ENCODE measurements around the gene DGCR6L.
"Not testable (repeated sequence)": the region's sequence is repeated elsewhere in the genome, so short reads cannot be mapped to it uniquely, and the experiment has no call there.

DGCR6L gene

DNA sequence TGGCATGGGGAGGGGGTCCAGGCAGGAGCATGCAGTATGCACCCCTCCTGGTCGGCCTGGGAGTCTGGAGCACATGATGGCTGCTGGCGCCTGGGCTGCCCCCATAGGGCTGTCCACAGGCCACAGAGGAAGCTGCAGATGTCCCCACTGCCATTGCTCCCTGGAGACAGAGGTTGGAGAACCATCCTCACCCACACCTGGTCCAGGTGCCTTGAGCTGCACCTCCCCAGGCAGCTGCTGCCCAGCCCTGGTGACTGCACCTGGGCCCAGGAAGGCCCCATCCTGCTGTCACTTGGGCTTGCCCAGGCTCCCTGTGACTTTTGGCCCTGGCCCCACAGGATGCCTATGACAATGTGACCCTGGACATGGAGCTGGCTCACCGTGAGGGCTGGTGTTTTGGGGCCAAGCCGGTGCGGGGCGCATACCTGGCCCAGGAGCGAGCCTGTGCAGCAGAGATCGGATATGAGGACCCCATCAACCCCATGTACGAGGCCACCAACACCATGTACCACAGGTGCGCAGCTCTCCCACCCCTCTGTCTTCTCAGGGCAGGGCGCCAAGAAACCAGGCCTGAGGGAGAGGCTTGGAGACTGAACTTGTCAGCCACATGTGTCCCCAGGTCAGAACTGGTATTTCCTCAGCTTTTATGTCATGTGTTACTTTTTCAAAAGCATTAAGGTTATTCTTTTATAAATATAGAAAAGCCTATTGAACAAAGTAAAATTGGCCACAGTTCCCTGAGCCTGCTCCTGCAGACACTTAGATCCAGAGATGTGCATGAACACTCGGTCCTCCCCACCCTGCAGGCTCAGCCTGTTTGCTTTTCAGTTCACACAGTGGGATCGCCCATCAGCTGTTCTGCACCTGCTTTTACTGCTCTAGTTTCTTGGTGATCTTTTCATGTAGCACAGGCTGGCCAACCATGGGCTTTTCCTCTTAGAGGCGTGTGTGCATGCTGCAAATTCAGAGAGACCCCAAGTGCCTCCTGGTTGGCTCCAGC, 12.1 kb downstream of the DGCR6L start:
- not testable (repeated sequence) for H3K9ac ChIP-seq (ENCODE audit: low read depth, low read length); H3K4me1 ChIP-seq (ENCODE audit: insufficient read depth, low read length); H3K36me3 ChIP-seq (ENCODE audit: insufficient read depth, low read length); H3K9me3 ChIP-seq (ENCODE audit: control insufficient read depth, insufficient read depth, low read length)

DNA sequence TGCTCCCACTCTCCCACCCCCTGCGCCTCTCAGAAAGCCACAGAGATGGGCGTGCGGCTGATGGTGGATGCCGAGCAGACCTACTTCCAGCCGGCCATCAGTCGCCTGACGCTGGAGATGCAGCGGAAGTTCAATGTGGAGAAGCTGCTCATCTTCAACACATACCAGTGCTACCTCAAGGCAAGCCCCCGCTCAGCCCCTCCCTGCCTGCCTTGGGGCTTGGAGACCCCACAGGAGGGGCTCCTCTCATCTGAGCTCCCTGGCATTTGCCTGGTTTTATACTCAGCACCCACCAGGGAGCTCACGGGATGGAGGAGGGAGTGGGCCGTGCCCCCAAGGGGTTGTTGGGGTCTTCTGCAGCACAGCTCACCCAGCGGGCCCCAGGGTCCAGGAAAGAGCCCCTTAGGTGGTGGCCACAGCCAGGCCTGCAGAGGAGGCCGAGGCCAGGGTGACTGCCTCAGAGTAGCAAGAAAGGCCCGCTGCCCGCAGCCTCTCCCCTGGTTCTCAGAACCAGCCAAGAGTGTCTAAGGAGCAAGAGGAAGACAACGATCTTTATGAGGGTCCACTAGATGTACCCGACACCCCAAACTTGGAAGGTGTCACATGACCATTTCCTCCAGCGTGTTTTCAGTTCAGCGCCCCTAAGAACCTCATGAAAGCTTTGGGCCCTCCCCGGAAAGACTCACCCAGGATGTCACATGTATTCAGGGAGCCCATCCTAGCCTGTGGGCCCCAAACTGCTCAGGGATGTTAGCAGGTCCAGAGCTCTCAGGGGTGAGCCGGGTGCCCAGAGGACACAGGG, 13.0 kb downstream of the DGCR6L start:
- H3K9me3 ChIP-seq (ENCODE audit: control insufficient read depth, insufficient read depth, low read length); H3K4me1 ChIP-seq (ENCODE audit: insufficient read depth, low read length); H3K36me3 ChIP-seq (ENCODE audit: insufficient read depth, low read length); H3K9ac ChIP-seq (ENCODE audit: low read depth, low read length): not testable (repeated sequence)

DNA sequence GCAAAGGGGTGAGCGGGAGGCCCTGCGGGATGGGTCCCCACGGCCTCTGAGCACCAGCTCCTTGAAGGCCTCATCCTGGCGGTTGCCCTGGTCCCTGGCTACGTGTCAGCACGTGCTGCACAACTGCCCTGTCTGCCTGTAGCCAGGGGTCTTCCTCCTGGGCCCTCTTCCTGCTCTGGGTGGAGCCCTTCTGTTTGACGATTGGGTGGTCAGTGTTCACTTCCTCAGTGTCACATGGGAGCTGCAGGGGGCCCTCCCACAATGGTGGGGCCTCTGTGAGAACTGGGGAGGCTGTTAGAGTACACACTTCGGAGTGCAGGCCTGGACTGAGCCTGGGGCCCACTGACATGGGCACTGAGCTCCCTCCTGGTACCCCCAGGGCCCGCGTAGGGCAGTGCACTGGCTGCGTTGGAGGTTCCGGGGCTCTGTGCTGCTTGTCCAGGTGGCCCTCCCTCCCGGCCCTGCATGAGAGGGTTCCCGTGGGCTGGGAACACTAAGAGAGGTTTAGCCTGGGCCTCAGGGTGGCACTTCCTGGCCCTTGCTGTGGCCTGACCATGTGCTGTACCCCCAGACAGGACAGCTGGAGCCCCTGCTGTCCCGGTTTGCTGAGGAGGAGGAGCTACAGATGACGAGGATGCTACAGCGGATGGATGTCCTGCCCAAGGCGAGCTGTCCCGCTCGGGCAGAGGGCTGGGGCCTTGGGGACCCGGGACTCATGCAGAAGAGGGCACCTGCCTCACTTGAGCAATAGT, 13.8 kb downstream of the DGCR6L start:
- Histone ChIP-seq H3K36me3 (ENCODE audit: insufficient read depth, low read length) (no peaks in the 10 kb centered on the region), H3K9ac (ENCODE audit: low read depth, low read length) (no peak overlapping the region), H3K4me1 (ENCODE audit: insufficient read depth, low read length) (no peaks in the 10 kb centered on the region), H3K9me3 (ENCODE audit: control insufficient read depth, insufficient read depth, low read length) (no peaks in the 10 kb centered on the region)

DNA sequence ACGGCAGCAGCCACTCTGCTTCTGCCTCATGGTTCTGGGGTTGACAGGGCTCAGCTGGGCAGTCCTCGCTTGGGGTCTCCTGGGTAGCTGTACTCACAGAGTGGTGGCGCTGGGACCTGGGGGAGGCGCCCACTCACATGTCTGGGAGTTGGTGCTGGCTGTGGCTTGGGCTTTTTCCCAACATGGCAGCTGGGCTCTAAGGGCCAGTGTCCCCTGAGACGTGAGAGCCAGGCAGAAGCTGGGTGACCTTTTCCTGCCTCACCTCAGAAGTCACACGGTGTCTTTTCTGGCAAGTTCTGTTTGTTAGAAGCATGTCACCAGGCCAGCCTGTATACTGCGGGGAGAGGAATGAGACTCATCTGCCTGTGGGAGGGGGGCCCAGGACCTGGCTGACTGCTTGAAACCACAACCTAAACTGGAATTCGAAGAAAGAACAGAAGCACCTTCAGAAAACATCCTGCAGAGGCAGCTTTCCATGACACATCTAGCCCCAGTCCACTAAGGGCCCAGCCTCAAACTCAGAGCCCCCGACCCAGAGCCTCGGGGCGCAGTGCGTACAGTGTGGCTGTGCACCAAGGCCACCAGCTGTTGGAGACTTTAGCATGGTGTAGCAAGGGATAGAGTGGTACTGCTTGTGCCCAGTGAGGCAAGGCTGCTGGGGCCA, 14.5 kb downstream of the DGCR6L start:
- not testable (repeated sequence) for H3K36me3 ChIP-seq (ENCODE audit: insufficient read depth, low read length); H3K4me1 ChIP-seq (ENCODE audit: insufficient read depth, low read length); H3K9me3 ChIP-seq (ENCODE audit: control insufficient read depth, insufficient read depth, low read length); H3K9ac ChIP-seq (ENCODE audit: low read depth, low read length)

DNA sequence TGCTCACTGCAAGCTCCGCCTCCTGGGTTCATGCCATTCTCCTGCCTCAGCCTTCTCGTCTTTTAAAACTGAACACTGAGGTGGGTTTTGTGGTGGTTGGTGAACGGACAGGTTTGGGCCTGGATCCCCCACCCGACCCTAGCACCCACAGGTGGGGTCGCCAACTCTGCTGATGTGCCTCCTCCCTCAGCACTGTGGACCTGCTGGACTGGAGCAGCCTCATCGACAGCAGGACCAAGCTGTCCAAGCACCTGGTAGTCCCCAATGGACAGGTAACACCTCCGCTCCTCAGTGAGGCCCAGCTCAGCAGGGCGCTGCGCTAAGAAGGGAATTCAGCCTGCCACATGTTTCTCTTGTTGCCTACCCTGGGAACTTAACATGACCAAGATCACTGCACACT, 15.2 kb downstream of the DGCR6L start:
- Histone ChIP-seq H3K9ac (ENCODE audit: low read depth, low read length) (no peak overlapping the region), H3K36me3 (ENCODE audit: insufficient read depth, low read length) (no peaks in the 10 kb centered on the region), H3K9me3 (ENCODE audit: control insufficient read depth, insufficient read depth, low read length) (no peaks in the 10 kb centered on the region), H3K4me1 (ENCODE audit: insufficient read depth, low read length) (no peaks in the 10 kb centered on the region)

DNA sequence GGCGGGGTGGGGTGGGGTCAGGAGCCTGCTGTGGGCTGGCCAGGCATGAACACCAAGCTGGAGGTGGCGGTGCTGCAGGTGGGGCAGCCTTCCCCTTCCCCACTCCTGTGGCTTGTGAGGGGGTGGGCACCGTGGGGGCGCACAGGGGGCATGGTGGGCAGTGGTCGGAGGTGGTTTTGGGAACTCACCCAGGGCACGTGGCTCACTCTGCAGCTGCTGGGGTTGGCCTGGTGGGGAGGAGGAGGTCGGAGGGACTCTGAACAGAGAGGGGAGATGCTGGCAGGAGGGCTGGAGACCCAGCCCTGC, 16.7 kb downstream of the DGCR6L start:
- H3K4me1 ChIP-seq (ENCODE audit: insufficient read depth, low read length); H3K36me3 ChIP-seq (ENCODE audit: insufficient read depth, low read length); H3K9me3 ChIP-seq (ENCODE audit: control insufficient read depth, insufficient read depth, low read length); H3K9ac ChIP-seq (ENCODE audit: low read depth, low read length): not testable (repeated sequence)

DNA sequence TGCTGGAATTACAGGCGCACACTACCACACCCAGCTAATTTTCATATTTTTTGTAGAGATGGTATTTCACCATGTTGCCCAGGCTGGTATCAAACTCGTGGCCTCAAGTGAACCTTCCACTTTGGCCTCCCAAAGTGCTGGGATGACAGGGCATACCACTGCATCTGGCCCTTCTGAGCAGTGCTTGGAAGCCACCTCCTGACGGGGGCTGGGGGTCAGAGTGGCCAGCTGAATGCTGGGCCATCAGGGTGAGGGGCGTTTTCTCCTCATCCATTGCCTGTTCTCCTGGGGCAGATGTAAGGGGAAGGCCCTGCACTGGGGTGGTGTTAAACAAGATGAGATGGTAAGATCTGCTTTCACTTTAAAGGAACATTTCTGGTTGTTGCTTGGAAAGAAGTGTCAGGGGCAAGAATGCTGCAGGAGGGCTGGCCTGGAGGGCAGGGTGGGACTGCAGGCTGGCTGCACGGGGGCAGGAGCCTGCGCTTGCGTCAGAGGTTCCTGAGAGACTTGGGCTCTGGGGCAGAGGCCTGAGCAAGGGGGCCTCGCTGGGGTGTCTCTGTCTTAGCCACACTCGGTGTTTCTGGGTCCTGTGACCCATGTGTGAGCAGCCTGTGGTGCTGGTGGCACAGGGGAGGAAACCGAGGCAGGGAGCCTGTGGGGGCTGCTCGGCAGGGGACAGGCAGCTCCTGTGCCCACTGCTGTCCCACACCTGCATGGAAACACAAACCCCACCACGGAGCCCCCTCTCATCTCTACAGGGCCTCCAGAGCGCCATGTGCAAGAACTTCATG, 17.2 kb downstream of the DGCR6L start:
- no peak overlapping the region for H3K9ac ChIP-seq (ENCODE audit: low read depth, low read length)

DNA sequence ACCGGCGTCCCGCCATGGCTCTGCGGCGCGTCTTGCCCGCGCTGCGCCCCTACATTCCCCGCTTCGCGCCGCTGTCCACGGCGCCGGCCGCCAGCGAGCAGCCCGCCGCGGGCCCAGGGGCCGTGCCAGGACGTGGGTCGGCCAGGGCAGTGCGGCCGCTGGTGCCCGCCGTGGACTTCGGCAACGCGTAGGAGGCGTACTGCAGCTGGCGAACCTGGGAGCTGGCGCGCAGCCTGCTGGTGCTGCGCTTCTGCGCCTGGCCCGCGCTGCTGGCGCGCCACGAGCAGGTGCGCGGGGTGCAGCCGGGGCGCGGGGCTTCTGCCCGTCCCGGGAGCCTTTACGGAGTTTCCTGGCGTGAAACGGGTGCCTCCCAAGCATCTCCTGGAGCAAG, 20.1 kb downstream of the DGCR6L start:
- Histone ChIP-seq H3K9me3 (ENCODE audit: control insufficient read depth, insufficient read depth, low read length) (no peaks in the 10 kb centered on the region), H3K9ac (ENCODE audit: low read depth, low read length) (peak overlapping the region; percentile 48; the same call in 1 of the 2 replicates), H3K4me1 (ENCODE audit: insufficient read depth, low read length) (no peaks in the 10 kb centered on the region), H3K36me3 (ENCODE audit: insufficient read depth, low read length) (no peaks in the 10 kb centered on the region)

More for the DNA sequence above, 17.2 kb downstream of the DGCR6L start:
- H3K36me3 ChIP-seq (ENCODE audit: insufficient read depth, low read length): no peaks in the 10 kb centered on the region
- H3K4me1 ChIP-seq (ENCODE audit: insufficient read depth, low read length): no peaks in the 10 kb centered on the region
- no peaks in the 10 kb centered on the region for H3K9me3 ChIP-seq (ENCODE audit: control insufficient read depth, insufficient read depth, low read length)

DNA sequence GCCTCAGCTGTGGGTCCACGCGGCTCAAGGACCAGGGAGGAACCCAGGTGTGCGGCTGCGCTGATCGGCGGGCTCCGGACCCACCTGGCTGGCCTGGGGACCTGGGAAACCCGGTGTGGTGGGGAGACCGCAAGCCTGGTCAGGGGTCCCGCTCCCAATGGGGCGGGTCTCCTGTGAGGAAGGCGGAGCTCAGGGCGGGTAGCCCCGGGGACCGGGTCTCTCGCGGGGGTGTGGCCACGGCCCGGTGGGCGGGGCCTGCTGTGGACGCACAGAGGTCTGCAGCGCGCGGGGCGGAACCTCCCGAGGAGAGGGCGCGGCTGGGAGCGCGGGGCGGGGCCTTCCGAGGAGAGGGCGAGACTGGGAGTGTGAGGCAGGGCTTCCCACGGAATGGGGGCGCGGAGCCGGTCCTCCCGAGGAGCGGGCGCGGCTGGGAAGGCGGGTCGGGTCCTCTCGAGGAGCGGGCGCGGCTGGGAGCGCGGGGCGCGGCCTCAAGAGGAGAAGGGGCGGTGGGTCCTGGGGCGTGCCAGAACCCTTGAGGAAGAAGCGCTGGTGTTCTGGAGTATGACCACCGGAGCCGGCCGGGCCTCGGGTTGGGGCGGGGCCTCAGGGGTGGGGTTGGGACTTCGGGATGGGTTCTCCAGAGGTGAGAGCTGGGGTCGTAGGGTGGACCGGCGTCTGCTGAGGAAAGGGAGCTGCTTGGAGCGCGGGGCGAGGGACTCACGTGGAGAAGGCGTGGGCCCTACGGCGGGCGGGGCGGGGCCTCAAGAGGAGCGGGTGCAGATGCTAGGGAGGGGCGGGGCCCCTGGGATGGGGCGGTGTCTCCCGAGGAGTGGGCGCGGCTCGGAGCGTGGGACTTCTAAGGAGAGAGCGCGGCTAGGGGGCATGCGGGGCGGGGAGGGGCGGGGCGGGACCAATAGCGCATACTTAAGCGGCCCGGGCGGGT, 20.8 kb downstream of the DGCR6L start:
- peak overlapping the region; percentile 68 for H3K9ac ChIP-seq (ENCODE audit: low read depth, low read length)
- no peaks in the 10 kb centered on the region for H3K9me3 ChIP-seq (ENCODE audit: control insufficient read depth, insufficient read depth, low read length)
- H3K36me3 ChIP-seq (ENCODE audit: insufficient read depth, low read length): no peaks in the 10 kb centered on the region
- H3K4me1 ChIP-seq (ENCODE audit: insufficient read depth, low read length): no peaks in the 10 kb centered on the region

DNA sequence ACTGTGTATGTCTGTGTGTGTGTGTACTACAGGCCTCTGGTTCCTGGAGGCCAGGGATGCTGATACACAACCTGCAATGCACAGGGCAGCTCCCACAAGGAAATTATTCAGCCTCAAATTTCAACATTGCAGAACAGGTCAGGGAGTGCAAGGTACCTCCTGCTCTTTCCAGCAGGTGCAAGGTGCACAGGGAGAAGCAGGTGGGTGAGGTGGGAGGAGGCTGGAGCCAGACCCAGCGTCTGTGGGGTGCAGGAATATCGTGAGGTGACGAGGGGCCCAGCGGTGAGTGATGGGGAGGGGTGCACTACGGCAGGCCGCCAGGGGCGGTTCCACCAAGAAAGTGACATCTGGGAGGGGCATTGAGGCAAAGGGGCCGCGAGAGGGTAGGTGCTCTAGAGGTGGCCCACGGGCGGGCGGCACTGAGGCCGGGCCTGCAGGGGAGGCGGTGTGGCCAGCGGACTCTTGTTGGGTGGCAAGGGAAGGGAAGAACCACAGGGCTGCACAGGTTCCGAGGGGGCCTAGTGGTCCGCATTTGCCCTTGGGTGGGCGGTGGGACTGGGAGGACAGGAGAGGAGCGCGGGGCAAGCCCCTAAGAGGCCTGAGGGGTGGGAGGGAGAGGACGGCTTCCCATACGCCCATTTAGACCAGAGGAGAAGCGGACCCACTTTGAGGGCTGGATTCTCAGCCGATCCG, 21.6 kb downstream of the DGCR6L start:
- Histone ChIP-seq H3K4me1 (ENCODE audit: insufficient read depth, low read length) (no peaks in the 10 kb centered on the region), H3K36me3 (ENCODE audit: insufficient read depth, low read length) (no peaks in the 10 kb centered on the region), H3K9ac (ENCODE audit: low read depth, low read length) (peak overlapping the region; percentile 68), H3K9me3 (ENCODE audit: control insufficient read depth, insufficient read depth, low read length) (no peaks in the 10 kb centered on the region)

DNA sequence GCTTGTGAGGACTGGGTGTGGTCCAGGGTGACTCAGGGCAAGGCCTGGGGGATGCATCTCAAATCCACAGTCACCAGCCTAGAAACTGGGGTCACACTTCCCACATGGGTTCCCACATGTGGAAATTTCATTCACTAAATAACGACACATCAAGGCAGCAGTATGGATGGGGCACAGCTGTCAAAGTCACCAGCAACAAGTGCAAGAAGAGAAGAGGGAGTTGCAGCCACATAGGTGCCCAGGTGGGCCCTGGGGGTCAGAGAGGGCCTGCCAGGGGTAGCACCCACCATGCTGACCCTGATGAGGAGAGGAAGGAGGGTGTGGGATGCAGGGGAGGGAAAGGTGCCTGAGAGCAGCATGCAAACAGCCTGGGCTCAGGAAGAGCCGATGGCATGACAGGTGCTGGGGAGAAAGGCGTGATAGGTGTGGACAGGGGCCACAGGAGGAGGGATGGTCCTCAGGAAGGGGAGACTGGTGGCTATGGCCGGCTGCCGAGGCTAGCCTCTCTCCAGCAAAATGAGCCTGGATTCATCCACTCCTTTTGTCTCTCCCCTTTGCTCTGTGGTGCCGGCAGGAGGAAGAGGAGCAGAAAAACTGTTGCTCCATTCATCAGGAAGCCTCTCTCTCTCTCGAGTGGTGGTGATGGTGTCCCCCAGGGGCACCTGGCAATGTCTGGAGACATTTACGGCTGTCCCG, 22.3 kb downstream of the DGCR6L start:
- Histone ChIP-seq H3K9ac (ENCODE audit: low read depth, low read length) (no peak overlapping the region), H3K4me1 (ENCODE audit: insufficient read depth, low read length) (no peaks in the 10 kb centered on the region), H3K9me3 (ENCODE audit: control insufficient read depth, insufficient read depth, low read length) (no peaks in the 10 kb centered on the region), H3K36me3 (ENCODE audit: insufficient read depth, low read length) (no peaks in the 10 kb centered on the region)

DNA sequence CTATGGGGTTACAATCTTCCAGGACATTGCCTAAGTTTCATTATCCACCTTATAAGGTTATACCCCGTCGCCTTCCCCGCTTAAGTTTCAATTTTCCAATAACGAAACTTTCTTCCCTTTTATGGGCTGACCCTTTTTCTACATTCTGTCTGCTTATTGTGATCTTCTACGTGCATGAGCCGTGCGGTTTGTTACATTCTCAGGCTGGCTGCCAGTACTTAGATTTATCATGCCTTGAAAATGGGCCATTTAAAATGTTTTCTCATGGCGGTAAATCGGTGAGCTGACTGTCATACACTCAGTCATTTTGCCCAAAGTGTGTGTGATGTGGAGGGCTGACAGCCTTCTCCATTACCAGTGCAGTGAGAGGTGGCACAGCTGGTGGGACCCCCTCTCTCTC, 23.3 kb downstream of the DGCR6L start:
- Histone ChIP-seq H3K4me1 (ENCODE audit: insufficient read depth, low read length) (no peaks in the 10 kb centered on the region), H3K9ac (ENCODE audit: low read depth, low read length) (no peak overlapping the region), H3K9me3 (ENCODE audit: control insufficient read depth, insufficient read depth, low read length) (no peaks in the 10 kb centered on the region), H3K36me3 (ENCODE audit: insufficient read depth, low read length) (no peaks in the 10 kb centered on the region)
